Stimulated activated CD4-positive, alpha-beta T cell treated with anti-CD3 and anti-CD28 coated beads, TNF-alpha, amount 100 ng/mL, for 48 hours (primary cell): ENCODE data around the gene SAMD11.

Experiments
- DNase-seq, 3 donors: peaks; one replicate each; pipeline ENCODE4 v3.0.0-alpha.2; 2020; ENCODE audit warnings: low read depth in 3 of 3

SAMD11 gene

GRCh38 chr1:917466-918091 lies 6.1 kb upstream of the SAMD11 start:
- DNase-seq = no peak

- no peak for DNase-seq
Observed at GRCh38 chr1:918353-918752, 5.4 kb upstream of the SAMD11 start.

- no peak for DNase-seq
Observed at GRCh38 chr1:918843-919242, 4.9 kb upstream of the SAMD11 start.

- DNase-seq = no peak
Observed at GRCh38 chr1:919271-919872, 4.4 kb upstream of the SAMD11 start.

GRCh38 chr1:920010-920409 lies 3.7 kb upstream of the SAMD11 start:
- no peak for DNase-seq

GRCh38 chr1:920521-920920 lies 3.2 kb upstream of the SAMD11 start:
- DNase-seq = no peak

DNA sequence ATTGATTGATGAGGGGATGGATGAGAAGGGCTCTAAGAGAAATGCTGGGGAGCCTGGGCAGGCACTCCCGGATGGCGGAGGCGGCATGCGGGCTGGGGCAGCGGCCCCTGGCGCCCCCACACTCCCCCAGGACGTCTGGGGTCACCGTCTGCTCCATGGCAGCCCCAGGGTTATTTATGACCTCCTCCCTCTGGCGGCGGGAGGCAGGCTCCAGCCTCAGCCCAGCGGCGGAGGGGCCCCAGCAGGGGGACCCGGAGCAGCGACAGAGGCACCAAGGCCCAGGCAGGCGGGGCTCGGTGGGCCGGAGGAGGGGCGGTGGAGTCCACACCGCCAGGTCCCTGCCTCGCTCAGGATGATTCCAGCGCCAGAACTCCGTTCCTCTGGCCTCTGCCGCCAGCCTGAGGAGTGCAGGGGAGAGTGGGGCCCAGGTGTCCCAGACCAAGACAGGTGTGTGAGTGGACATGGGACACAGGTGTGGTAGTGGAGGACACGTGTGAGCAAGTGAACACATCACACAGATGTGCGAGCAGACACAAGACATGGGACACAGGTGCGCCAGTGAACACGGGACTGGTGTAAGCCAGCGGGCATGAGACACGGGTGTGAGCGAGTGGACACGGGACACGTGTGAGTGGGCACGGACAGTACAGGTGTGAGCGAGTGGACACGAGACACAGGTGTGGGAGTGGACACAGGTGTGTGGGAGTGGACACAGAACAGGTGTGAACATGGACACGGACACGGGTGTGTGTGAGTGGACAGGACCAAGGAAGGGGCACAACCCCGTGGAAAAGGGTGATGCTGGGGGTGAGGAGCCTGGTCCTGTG lies 2.5 kb upstream of the SAMD11 start:
- no peak for DNase-seq

- DNase-seq = no peak
Observed at GRCh38 chr1:923991-924655, 400 bp downstream of the SAMD11 start.

- DNase-seq = no peak
Observed at GRCh38 chr1:924656-925560, 1.2 kb downstream of the SAMD11 start.

- DNase-seq = no peak
Observed at GRCh38 chr1:925561-926421, 2.1 kb downstream of the SAMD11 start.

GRCh38 chr1:927234-927633 lies 3.5 kb downstream of the SAMD11 start:
- DNase-seq = no peak

DNA sequence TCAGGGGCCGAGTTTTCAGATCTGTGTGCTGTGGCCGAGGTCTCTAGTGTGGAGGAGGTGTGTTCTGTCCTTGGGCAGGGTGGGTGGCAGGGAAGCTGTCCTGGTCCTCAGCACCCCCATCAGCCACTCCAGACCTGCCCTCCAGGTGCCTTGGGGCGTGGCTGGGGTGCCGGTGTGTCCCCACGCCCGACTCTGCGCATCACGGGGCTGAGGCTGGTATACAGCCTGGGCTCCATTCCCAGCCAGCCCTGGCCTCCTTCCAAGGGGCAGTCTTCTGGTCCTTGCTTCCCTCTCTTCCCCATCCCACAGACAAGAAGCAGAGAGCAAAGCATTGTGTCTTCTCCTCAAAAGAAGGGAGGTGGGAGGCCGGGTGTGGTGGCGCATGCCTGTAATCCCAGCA lies 4.0 kb downstream of the SAMD11 start:
- DNase-seq = no peak

DNA sequence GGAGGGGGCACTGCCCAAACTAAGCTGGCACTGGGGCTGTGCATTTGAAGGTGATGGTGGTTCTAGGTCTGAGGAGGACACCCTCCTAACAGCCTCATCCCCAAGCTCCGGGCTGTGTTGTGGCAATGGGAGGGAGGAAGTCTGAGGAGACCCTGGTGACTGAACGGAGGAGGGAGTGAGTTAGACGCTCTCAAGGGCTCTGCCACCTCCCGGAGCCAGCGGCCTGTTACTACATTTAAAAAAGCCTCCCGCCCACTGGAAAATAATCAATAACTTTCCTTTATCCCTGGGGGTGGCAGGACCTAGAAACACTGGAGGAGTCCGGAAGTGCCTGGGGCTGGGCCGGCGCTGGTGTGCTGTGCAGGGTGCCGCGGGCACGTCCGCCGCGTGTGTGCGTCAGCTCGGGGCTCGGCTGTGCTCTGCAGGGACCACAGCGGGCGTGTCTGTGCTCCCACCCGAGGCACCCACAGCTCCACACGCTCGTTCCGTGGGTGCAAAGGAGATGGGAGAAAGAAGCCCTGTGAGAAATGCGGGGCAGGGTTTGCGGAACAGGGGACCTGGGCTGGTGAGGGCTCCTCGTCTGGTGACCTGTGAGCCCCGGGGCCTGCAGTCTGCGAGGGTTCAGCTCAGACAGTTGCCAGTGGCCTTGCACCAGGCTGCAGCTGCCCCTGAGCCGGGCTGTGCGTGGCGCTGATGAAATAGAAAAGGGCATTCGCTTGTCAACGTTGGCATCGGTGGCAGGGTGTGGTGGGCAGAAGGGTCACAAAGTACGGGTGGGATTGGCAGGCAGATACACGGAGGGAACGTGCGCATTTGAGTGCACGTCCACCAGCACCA lies 5.3 kb downstream of the SAMD11 start:
- no peak for DNase-seq

DNA sequence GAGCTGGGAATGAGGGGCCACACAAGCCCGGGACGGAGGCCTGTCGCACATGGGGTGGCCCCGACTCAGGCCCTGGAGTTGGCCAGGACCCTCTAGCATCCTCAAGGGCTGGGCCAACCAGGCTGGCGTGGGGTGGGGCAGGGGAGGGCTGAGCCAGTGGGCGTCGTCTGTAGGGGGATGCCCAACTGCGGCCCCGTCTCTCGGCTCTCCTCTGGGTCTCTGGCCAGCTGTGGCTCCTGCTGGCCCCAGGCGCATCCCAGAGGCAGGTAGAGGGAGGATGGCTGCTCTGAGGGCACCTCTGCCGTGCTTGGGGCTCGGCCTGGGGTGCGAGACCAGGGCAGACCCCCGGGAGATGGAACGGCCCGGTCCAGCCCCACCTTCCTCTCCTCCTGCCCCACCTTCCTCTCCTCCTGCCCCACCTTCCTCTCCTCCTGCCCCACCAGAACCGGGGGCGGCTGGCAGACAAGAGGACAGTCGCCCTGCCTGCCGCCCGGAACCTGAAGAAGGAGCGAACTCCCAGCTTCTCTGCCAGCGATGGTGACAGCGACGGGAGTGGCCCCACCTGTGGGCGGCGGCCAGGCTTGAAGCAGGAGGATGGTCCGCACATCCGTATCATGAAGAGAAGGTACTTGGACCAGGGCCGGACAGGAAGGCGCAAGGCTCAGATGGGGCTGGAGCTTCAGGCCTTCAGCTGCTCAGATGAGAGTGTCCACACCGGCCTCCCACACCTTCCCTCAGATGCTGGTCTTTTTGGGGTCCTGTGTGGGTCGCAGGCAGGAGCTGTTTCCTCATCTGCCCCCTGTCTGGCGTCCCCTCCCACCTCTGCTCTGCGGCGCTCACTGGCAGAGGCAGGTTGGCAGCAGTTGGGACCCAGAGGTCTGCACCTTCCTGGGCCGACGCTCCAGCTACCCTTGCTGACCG lies 6.2 kb downstream of the SAMD11 start:
- no peak for DNase-seq

GRCh38 chr1:930633-931138 lies 7.0 kb downstream of the SAMD11 start:
- DNase-seq = no peak

DNA sequence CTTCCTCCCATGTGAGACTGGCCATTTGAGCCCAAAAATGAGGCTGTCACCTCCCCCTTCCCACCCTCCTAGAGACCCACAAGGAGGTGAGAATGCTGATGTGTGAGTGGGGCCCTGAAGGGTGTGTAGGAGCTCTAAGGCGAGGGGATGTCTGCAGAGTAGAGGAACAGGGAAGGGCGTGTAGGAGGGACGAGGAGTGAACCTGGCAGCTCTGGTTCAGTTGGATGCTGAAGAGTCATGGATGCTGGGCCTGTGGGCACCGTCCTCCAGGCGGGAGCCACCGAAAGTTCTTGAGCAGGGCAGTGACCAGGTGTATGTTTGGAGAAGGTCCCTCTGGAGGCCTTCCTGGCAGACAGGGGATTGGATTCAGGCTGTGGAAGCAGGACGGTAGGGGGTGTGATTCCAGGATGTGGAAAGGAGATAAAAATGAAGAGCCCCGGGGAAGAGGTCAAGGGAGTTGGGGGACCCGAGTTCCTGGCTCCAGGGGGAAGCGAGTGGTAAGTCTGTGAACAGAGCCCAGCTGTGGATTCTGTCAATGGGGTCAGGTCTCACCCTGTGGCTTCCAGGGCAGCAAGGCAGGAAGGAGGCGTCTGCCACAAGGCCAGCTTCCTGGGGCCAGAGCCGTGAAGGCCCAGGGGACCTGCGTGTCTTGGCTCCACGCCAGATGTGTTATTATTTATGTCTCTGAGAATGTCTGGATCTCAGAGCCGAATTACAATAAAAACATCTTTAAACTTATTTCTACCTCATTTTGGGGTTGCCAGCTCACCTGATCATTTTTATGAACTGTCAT lies 7.9 kb downstream of the SAMD11 start:
- no peak for DNase-seq

GRCh38 chr1:932173-932510 lies 8.4 kb downstream of the SAMD11 start:
- no peak for DNase-seq
